HG02759 (cell line): ENCODE results near the gene IL9.
A peak's percentile ranks its signal among the peaks of the same experiment; 100 is the strongest.

Experiments used
- ATAC-seq: cut with Tn5 transposase; IDR thresholded peaks from one replicate; pipeline ENCODE4 v1.9.1; 2021; ENCODE audit warnings: mild to moderate bottlenecking, moderate library complexity; ENCODE audit not compliant: unreplicated experiment

The IL9 gene

GRCh38 chr5:135891791-135892190 is 3.9 kb downstream of the IL9 start:
- ATAC-seq: no peak

GRCh38 chr5:135891268-135891667 is 4.4 kb downstream of the IL9 start:
- no peak for ATAC-seq

GRCh38 chr5:135890867-135891266 is 4.8 kb downstream of the IL9 start:
- peak; percentile 65 for ATAC-seq

- no peak for ATAC-seq
Observed at GRCh38 chr5:135890296-135890695, 5.3 kb downstream of the IL9 start.

- ATAC-seq: no peak
Observed at GRCh38 chr5:135887881-135888614, 7.6 kb downstream of the IL9 start.

GRCh38 chr5:135887447-135887864 is 8.2 kb downstream of the IL9 start:
- peak; percentile 88 for ATAC-seq

- ATAC-seq: no peak
Observed at GRCh38 chr5:135886136-135886535, 9.5 kb downstream of the IL9 start.

- ATAC-seq: no peak
Observed at GRCh38 chr5:135885031-135885430, 10.6 kb downstream of the IL9 start.

- no peak for ATAC-seq
Observed at GRCh38 chr5:135883441-135883840, 12.2 kb downstream of the IL9 start.

GRCh38 chr5:135883026-135883425 is 12.6 kb downstream of the IL9 start:
- ATAC-seq: no peak

- no peak for ATAC-seq
Observed at GRCh38 chr5:135881819-135882218, 13.8 kb downstream of the IL9 start.

- no peak for ATAC-seq
Observed at GRCh38 chr5:135881244-135881643, 14.4 kb downstream of the IL9 start.

GRCh38 chr5:135880801-135881200 is 14.8 kb downstream of the IL9 start:
- no peak for ATAC-seq

GRCh38 chr5:135880278-135880677 is 15.4 kb downstream of the IL9 start:
- no peak for ATAC-seq

GRCh38 chr5:135879591-135879990 is 16.1 kb downstream of the IL9 start:
- ATAC-seq: no peak

- no peak for ATAC-seq
Observed at GRCh38 chr5:135878156-135878620, 17.5 kb downstream of the IL9 start.

GRCh38 chr5:135877570-135878155 is 18.0 kb downstream of the IL9 start:
- no peak for ATAC-seq

GRCh38 chr5:135876146-135876545 is 19.5 kb downstream of the IL9 start:
- ATAC-seq: no peak

GRCh38 chr5:135875567-135875966 is 20.1 kb downstream of the IL9 start:
- ATAC-seq: no peak

- ATAC-seq: no peak
Observed at GRCh38 chr5:135874461-135874860, 21.2 kb downstream of the IL9 start.

GRCh38 chr5:135873831-135874230 is 21.8 kb downstream of the IL9 start:
- ATAC-seq: no peak

GRCh38 chr5:135871268-135871915 is 24.2 kb downstream of the IL9 start:
- no peak for ATAC-seq
